Upper lobe of left lung (tissue), 6 donors: ENCODE data around the gene SLC26A2. TPM values are rescaled to one million over a fixed set of nuclear protein-coding genes. Genes with fewer than 3 reads are reported as not detected.

ENCODE experiments used
- ATAC-seq, 2 donors: fragments of 200-7000 bp; cut with Tn5 transposase; one replicate each; pipeline ENCODE4 v1.9.1; 2022; ENCODE audit warnings: mild to moderate bottlenecking in 2 of 2, moderate library complexity in 2 of 2; ENCODE audit not compliant: low FRiP score in 2 of 2
- DNase-seq, 2 donors: peaks; one replicate each; pipeline ENCODE4 v3.0.0-alpha.2; 2019 to 2020
- H3K27ac ChIP-seq, 4 donors: fragments of 200-600 bp; sonication (generic); one replicate each; pipeline ENCODE4 v1.5.1; 2016 to 2019
- H3K27me3 ChIP-seq, 4 donors: fragments of 200-600 bp; sonication (generic); one replicate each; pipeline ENCODE4 v1.5.1; 2017 to 2019
- H3K36me3 ChIP-seq, 4 donors: fragments of 200-600 bp; sonication (generic); one replicate each; pipeline ENCODE4 v1.5.1; 2016 to 2019
- H3K4me1 ChIP-seq, 4 donors: fragments of 200-600 bp; sonication (generic); one replicate each; pipeline ENCODE4 v1.5.1; 2018 to 2019
- H3K4me3 ChIP-seq, 4 donors: fragments of 200-600 bp; sonication (generic); one replicate each; pipeline ENCODE4 v1.5.1; 2017 to 2019; ENCODE audit warnings: mild to moderate bottlenecking in 2 of 4, moderate library complexity in 1 of 4
- H3K9me3 ChIP-seq, 4 donors: fragments of 200-600 bp; sonication (generic); one replicate each; pipeline ENCODE4 v1.5.1; 2018 to 2019
- CTCF ChIP-seq, 6 experiments: fragments of 450-650 bp in 4 of 6; fragments of 200-600 bp in 2 of 6; sonication (generic) in 2 of 6; IDR thresholded peaks; one replicate each; pipeline ENCODE4 v1.5.1; 2016 to 2019; ENCODE audit warnings: antibody characterized with exemption in 6 of 6
- EP300 ChIP-seq, 4 donors: sonication (generic); formaldehyde crosslinking; IDR thresholded peaks; one replicate each; pipeline ENCODE4 v1.5.1; 2017; ENCODE audit warnings: antibody characterized with exemption in 4 of 4, control low read depth in 2 of 4
- POLR2A ChIP-seq, 4 donors: fragments of 450-650 bp; IDR thresholded peaks; one replicate each; pipeline ENCODE4 v1.5.1; 2016 to 2017; ENCODE audit warnings: antibody characterized with exemption in 4 of 4, mild to moderate bottlenecking in 2 of 4
- POLR2AphosphoS5 ChIP-seq, 2 donors: sonication (generic); formaldehyde crosslinking; IDR thresholded peaks; one replicate each; pipeline ENCODE4 v1.5.1; 2017; ENCODE audit warnings: antibody characterized with exemption in 2 of 2
- WGBS, 2 donors: methylation state at CpG; one replicate each; pipeline ENCODE4 v1.1.5; 2017 to 2018; 5-methylcytosine and 5-hydroxymethylcytosine counted together
- total RNA-seq, 6 donors: library from RNA; depleted of rRNA in 4 of 6; stranded (reverse); fragments of >200 nt in 4 of 6; gene quantifications; one replicate each; pipeline versions ENCODE4 v1.1.0 to v1.2.1, GENCODE V29; 2016 to 2021
- donor health status: DM: no; HTN: no; CAD: no; lungs with moderate emphysema.
- donor health status: DM: no; HTN: yes; CAD: no; lungs with severe emphysema.

Gene SLC26A2
- total RNA-seq, 6 donors from 2014 or later = 7.3 to 21.6 (median 16.8) TPM

DNA sequence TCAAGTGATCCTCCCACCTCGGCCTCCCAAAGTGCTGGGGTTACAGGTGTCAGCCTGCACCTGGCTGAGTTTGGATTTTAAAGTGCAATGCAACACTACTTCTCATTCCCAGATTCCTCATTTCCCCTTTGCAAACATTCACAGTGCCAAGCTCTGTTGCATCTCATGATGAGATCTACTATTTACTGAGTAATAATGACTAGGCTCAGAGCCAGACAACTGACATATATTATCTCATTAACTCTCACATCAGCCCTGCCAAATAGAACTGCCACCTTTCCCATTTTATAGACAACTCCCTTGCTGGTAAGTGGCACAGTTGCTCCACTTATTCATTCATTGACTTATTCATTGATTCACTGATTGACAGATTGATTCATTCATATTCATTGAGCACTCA, 22.9 kb upstream of the SLC26A2 start:
- H3K4me3 ChIP-seq = no peak overlapping the region
- H3K9me3 ChIP-seq = no peaks in the 10 kb centered on the region
- ATAC-seq (no peak), DNase-seq (no peak)
- WGBS, 2 donors = 54 to 56% methylated on average over 1 of the region's 1 CpG
- H3K36me3 ChIP-seq = no peaks in the 10 kb centered on the region
- TF ChIP-seq POLR2A (IDR thresholded peaks at IDR 0.05) (no peak), EP300 (IDR thresholded peaks at IDR 0.05) (no peak), POLR2AphosphoS5 (IDR thresholded peaks at IDR 0.05) (no peak), CTCF (IDR thresholded peaks at IDR 0.05) (no peak)
- peaks cover 8 to 22% (median 15%) of the 10 kb centered on the region in 4 donors for H3K4me1 ChIP-seq
- no peaks in the 10 kb centered on the region for H3K27me3 ChIP-seq
- H3K27ac ChIP-seq = no peak overlapping the region

- peaks cover 8 to 21% (median 15%) of the 10 kb centered on the region in 4 donors for H3K4me1 ChIP-seq
- no peak overlapping the region for H3K4me3 ChIP-seq
- H3K27me3 ChIP-seq = no peaks in the 10 kb centered on the region
- DNase-seq (peak in 1 of 2 donors; percentile 65), ATAC-seq (no peak)
- H3K36me3 ChIP-seq = no peaks in the 10 kb centered on the region
- peak overlapping the region in 1 of 4 donors; percentile 30 for H3K27ac ChIP-seq
- no peaks in the 10 kb centered on the region for H3K9me3 ChIP-seq
- no peak for TF ChIP-seq EP300 (IDR thresholded peaks at IDR 0.05)
- TF ChIP-seq POLR2A (IDR thresholded peaks at IDR 0.05) = no peak
- TF ChIP-seq CTCF (IDR thresholded peaks at IDR 0.05) = no peak
- no peak for TF ChIP-seq POLR2AphosphoS5 (IDR thresholded peaks at IDR 0.05)
- WGBS, 2 donors = 19 to 22% methylated on average over 2 of the region's 2 CpGs
Observed at GRCh38 chr5:149938279-149938678, 22.3 kb upstream of the SLC26A2 start.

DNA sequence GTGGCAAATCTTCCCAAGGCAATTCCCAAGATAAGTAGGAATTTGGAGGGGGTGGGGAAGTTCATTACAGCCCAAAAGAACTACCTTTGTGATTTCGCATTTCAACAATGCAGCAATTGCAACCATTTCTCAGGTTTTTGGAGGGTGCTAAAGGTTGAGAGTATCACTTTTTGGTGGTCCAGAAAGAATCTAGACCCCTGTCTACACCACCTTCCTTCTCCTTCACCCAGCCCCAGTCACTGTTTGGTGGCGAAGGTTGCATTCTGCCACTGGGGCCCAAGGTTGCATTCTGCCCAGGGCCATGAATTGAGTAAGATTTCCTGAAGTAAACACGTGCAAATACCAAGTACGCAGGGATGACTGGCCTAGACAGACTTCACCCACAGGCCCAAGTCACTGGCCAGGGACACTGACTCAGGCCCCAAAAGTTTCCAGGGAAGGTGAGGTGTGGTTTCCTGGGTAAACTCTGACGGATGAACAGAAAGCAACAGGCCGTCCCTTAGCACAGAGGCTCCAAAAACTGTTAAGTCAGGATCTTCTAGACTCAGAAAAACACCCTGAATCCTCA, 21.7 kb upstream of the SLC26A2 start:
- 74 to 90% methylated on average over 6 of the region's 6 CpGs for WGBS, 2 donors
- H3K27me3 ChIP-seq = no peaks in the 10 kb centered on the region
- no peak overlapping the region for H3K27ac ChIP-seq
- peaks cover 8 to 21% (median 15%) of the 10 kb centered on the region in 4 donors for H3K4me1 ChIP-seq
- peak in 1 of 2 donors; percentile 38 for ATAC-seq
- H3K36me3 ChIP-seq = no peaks in the 10 kb centered on the region
- H3K9me3 ChIP-seq = no peaks in the 10 kb centered on the region
- no peak overlapping the region for H3K4me3 ChIP-seq
- TF ChIP-seq CTCF (IDR thresholded peaks at IDR 0.05) (no peak), POLR2AphosphoS5 (IDR thresholded peaks at IDR 0.05) (no peak), EP300 (IDR thresholded peaks at IDR 0.05) (no peak), POLR2A (IDR thresholded peaks at IDR 0.05) (no peak)
- peak in 1 of 2 donors; percentile 27 for DNase-seq

- Histone ChIP-seq H3K9me3 (no peaks in the 10 kb centered on the region), H3K4me1 (peaks cover 8 to 21% (median 15%) of the 10 kb centered on the region in 4 donors), H3K27me3 (no peaks in the 10 kb centered on the region), H3K27ac (no peak overlapping the region), H3K36me3 (no peaks in the 10 kb centered on the region), H3K4me3 (no peak overlapping the region)
- 55 to 69% methylated on average over 6 of the region's 6 CpGs for WGBS, 2 donors
- ATAC-seq (no peak), DNase-seq (no peak)
- no peak for TF ChIP-seq EP300 (IDR thresholded peaks at IDR 0.05)
- TF ChIP-seq POLR2A (IDR thresholded peaks at IDR 0.05) = no peak
- no peak for TF ChIP-seq POLR2AphosphoS5 (IDR thresholded peaks at IDR 0.05)
- TF ChIP-seq CTCF (IDR thresholded peaks at IDR 0.05) = no peak
Observed at GRCh38 chr5:149939546-149939945, 21.0 kb upstream of the SLC26A2 start.

- ATAC-seq (no peak), DNase-seq (no peak)
- Histone ChIP-seq H3K4me1 (peaks cover 8 to 21% (median 15%) of the 10 kb centered on the region in 4 donors), H3K36me3 (no peaks in the 10 kb centered on the region), H3K27me3 (no peaks in the 10 kb centered on the region), H3K27ac (no peak overlapping the region), H3K4me3 (no peak overlapping the region), H3K9me3 (no peaks in the 10 kb centered on the region)
- TF ChIP-seq CTCF (IDR thresholded peaks at IDR 0.05) (no peak), POLR2A (IDR thresholded peaks at IDR 0.05) (no peak), POLR2AphosphoS5 (IDR thresholded peaks at IDR 0.05) (no peak), EP300 (IDR thresholded peaks at IDR 0.05) (no peak)
- WGBS, 2 donors = 60 to 67% methylated on average over 9 of the region's 9 CpGs
Observed at GRCh38 chr5:149940077-149940574, 20.4 kb upstream of the SLC26A2 start.
